ENCODE results near the gene TRMT61A. TPM values are rescaled to one million over a fixed set of nuclear protein-coding genes. Genes with fewer than 3 reads are reported as not detected.
A peak's percentile ranks its signal among the peaks of the same experiment; 100 is the strongest.

Gene TRMT61A
- total RNA-seq, 1 donor from 2014 or later = 10.0 TPM

DNA sequence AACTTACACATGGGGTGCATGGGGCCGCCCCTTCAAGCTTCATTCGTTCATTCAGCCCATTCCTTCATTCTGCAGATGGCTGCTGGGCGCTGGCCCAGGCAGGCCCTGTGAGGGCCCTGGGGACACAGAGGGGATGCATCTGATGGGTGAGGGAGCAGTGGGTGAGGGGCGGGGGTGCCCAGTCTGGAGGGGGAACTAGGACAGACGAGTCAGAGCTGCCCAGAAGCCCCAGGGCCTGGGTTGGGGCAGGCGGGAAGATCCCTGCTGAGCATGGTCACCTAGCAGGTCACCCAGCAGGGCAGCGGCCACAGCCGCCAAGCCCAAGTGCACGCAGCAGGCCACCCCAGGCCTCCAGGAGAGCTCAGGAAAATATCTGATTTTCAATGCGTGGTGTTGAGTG lies 14.1 kb downstream of the TRMT61A start:
- H3K27ac Mint-ChIP-seq (ENCODE audit: unreplicated experiment) = peak overlapping the region; percentile 8
- no peaks in the 10 kb centered on the region for H3K27me3 Mint-ChIP-seq (ENCODE audit: low read depth)
- H3K9me3 Mint-ChIP-seq (ENCODE audit: low read depth) = no peaks in the 10 kb centered on the region

DNA sequence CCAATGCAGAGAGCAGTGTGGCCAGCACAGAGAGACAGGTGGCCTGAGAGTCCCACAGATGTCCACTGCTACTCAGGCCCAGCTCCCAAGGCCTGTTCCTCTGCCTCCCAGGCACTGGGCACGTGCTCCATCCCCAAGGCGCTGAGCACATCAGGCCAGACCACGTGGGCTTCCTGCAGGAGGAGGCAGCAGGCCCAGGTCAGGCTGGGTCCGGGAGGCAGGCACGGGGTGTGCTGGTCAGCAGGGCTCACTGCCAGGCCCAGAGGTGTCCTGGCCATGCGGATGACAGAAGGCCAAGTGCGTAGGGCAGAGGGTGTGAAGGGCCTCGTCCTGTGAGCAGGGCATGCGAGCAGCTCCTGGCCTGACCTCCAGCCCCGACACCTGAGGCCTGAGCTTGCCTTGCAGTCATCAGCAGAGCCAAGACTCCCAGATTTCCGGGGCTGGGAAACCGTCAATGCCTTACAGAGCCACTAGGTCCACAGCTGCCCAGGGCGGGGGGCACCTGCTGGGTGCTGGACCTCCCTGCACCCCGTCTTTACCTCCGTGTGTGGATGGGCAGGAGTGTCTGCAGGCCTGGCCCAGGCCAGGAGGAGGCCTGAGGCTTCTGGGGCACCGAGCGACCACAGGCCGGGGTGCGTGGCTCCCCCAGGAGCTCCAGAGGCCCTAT lies 14.9 kb downstream of the TRMT61A start:
- Mint-ChIP-seq H3K9me3 (ENCODE audit: low read depth) (no peaks in the 10 kb centered on the region), H3K27me3 (ENCODE audit: low read depth) (no peaks in the 10 kb centered on the region), H3K4me3 (ENCODE audit: unreplicated experiment) (no peak overlapping the region), H3K4me1 (ENCODE audit: low read depth) (peaks cover 30% of the 10 kb centered on the region), H3K36me3 (ENCODE audit: low read depth) (no peaks in the 10 kb centered on the region), H3K27ac (ENCODE audit: unreplicated experiment) (no peak overlapping the region)
- TF ChIP-seq, protein P1, sequence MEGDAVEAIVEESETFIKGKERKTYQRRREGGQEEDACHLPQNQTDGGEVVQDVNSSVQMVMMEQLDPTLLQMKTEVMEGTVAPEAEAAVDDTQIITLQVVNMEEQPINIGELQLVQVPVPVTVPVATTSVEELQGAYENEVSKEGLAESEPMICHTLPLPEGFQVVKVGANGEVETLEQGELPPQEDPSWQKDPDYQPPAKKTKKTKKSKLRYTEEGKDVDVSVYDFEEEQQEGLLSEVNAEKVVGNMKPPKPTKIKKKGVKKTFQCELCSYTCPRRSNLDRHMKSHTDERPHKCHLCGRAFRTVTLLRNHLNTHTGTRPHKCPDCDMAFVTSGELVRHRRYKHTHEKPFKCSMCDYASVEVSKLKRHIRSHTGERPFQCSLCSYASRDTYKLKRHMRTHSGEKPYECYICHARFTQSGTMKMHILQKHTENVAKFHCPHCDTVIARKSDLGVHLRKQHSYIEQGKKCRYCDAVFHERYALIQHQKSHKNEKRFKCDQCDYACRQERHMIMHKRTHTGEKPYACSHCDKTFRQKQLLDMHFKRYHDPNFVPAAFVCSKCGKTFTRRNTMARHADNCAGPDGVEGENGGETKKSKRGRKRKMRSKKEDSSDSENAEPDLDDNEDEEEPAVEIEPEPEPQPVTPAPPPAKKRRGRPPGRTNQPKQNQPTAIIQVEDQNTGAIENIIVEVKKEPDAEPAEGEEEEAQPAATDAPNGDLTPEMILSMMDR (IDR thresholded peaks at IDR 0.05) = no peak
- DNase-seq (ENCODE audit: low spot score) = peak; percentile 82

More for the DNA sequence above, 14.1 kb downstream of the TRMT61A start:
- TF ChIP-seq, protein P1 (IDR thresholded peaks at IDR 0.05) = no peak
- DNase-seq (ENCODE audit: low spot score) = peak; percentile 88
- Mint-ChIP-seq H3K36me3 (ENCODE audit: low read depth) (no peaks in the 10 kb centered on the region), H3K4me1 (ENCODE audit: low read depth) (peaks cover 30% of the 10 kb centered on the region), H3K4me3 (ENCODE audit: unreplicated experiment) (no peak overlapping the region)

DNA sequence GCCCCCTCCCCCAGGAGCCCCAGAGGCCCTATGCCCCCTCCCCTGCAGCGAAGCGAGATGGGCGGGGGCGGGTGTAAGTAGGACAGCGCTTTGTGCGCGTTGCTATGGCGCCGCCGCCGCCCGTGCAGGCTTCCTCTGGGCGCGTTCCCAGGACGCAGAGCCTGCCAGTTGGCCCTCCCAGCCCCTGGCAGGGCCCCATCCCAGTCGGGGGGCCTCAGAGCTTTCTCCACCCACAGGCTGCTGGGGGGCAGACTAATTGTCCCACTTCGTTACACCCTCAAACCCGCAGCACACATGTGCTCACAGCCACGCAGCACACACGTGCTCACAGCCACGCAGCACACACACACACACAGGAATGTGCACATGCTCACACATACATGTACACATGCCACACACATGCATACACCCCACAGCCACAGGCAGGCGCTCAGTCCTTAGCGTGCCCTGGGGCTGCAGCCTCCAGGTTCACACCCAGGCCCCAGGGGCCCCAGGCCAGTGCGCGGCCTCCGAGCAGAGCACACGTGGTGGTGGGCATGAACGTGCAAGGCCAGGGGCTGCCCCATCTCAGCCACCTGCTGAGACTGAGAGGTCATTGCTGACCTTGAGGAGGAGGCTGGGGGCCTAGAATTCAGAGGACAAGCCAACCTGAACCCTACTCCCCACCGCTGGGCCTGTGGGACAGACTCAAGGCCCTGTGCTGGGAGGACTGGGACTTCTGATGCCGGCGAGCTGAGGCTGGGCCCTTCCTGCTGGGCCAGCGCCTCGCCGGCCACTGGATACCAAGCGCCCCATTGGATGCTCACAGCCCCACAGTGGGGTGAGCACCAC lies 15.6 kb downstream of the TRMT61A start:
- DNase-seq (ENCODE audit: low spot score) = peak; percentile 83
- H3K4me3 Mint-ChIP-seq (ENCODE audit: unreplicated experiment) = no peak overlapping the region
- no peaks in the 10 kb centered on the region for H3K27me3 Mint-ChIP-seq (ENCODE audit: low read depth)
- H3K4me1 Mint-ChIP-seq (ENCODE audit: low read depth) = peaks cover 26% of the 10 kb centered on the region
- H3K27ac Mint-ChIP-seq (ENCODE audit: unreplicated experiment) = no peak overlapping the region
- H3K9me3 Mint-ChIP-seq (ENCODE audit: low read depth) = no peaks in the 10 kb centered on the region
- H3K36me3 Mint-ChIP-seq (ENCODE audit: low read depth) = no peaks in the 10 kb centered on the region
- TF ChIP-seq, protein P1 (IDR thresholded peaks at IDR 0.05) = no peak

DNA sequence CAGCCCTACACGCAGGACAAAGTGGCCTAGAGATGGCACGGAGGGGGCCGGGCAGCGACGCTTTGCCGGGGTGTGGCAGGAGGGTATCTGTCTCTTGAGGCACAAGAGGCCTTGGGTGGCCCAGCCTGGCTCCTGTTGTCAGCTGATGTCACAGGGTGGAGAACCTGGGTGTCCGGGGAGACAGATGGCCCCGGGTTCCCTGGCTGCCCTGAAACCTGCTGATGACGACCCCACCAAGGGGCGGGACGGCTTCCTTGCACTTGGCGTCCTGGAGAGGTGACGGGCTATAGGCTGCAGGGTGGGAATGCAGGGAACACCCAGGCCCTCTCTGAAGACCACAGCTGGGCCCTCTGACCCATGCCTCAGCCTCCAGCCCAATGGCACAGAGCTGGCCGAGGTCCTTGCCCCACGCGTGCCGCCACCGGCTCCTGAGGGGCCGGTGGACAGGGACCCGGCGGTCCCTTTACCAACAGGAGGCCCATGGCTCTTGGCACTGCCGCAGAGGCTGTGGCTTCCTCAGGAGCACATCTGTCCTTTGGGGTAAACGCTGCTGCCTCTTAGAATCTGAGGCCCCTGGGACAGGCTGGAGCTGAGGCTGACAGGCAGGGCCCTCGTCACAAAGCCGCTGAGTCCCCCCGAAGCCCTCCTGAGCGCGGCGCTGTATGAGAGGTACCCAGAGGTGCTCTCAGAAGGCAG lies 16.4 kb downstream of the TRMT61A start:
- no peak overlapping the region for H3K27ac Mint-ChIP-seq (ENCODE audit: unreplicated experiment)
- no peak overlapping the region for H3K4me3 Mint-ChIP-seq (ENCODE audit: unreplicated experiment)
- no peaks in the 10 kb centered on the region for H3K27me3 Mint-ChIP-seq (ENCODE audit: low read depth)
- no peaks in the 10 kb centered on the region for H3K36me3 Mint-ChIP-seq (ENCODE audit: low read depth)
- peaks cover 25% of the 10 kb centered on the region for H3K4me1 Mint-ChIP-seq (ENCODE audit: low read depth)
- TF ChIP-seq, protein P1 (IDR thresholded peaks at IDR 0.05) = no peak
- no peaks in the 10 kb centered on the region for H3K9me3 Mint-ChIP-seq (ENCODE audit: low read depth)
- peak; percentile 74 for DNase-seq (ENCODE audit: low spot score)

Data from chondrocyte (in vitro differentiated cells).